Skeletal muscle satellite cell (primary cell): ENCODE data around the gene MRGPRD.

Source experiments
- H3K27me3 ChIP-seq: 2 replicates; pipeline ENCODE4 v1.7.0; 2013; ENCODE audit warnings: low read length; ENCODE audit not compliant: control insufficient read depth, insufficient read depth
- H3K36me3 ChIP-seq: 2 replicates; pipeline ENCODE4 v1.7.0; 2013; ENCODE audit warnings: mild to moderate bottlenecking, control low read depth, low read length; ENCODE audit not compliant: insufficient read depth
- H3K4me1 ChIP-seq: 2 replicates; pipeline ENCODE4 v1.7.0; 2013; ENCODE audit warnings: low read length; ENCODE audit not compliant: control insufficient read depth, insufficient read depth
- H3K4me2 ChIP-seq: 2 replicates; pipeline ENCODE4 v1.7.0; 2013; ENCODE audit warnings: mild to moderate bottlenecking, low read length
- H3K4me3 ChIP-seq: 2 replicates; pipeline ENCODE4 v1.7.0; 2013; ENCODE audit warnings: low read length
- H3K9ac ChIP-seq: 2 replicates; pipeline ENCODE4 v1.7.0; 2013; ENCODE audit warnings: mild to moderate bottlenecking, low read depth, low read length, moderate library complexity
- H3K9me3 ChIP-seq: replicated peaks from 2 replicates; pipeline ENCODE4 v1.7.0; 2013; ENCODE audit warnings: mild to moderate bottlenecking, control low read depth, low read length

MRGPRD gene

DNA sequence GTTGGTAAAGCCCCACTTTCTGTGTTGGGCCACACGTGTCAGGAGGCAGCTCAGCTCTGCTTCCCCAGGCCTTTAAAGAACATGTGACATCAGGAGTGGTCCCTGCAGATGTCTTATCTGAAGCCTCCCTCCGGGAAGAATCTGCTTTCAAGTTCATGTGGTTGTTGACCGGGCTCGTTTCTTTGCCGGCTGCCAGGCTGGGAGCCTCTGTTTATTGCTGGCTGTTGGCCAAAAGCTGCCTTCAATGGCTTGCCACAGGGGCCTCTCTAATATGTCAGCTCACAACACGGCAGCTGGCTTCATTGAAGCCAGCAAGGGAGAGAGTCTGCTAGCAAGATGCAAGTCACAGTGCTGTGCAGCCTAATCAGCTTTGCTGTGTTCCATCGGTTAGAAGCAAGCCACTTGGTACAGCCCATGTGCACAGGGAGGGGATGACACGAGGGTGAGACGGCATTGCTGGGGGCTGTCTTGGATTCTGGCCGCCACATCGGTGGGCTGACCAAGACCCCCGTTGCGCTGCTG is 17.7 kb upstream of the MRGPRD start:
- Histone ChIP-seq H3K9ac (no peak overlapping the region), H3K36me3 (no peaks in the 10 kb centered on the region), H3K4me2 (no peak overlapping the region), H3K4me1 (peaks cover 30% of the 10 kb centered on the region), H3K27me3 (peaks cover 13% of the 10 kb centered on the region), H3K9me3 (no peaks in the 10 kb centered on the region), H3K4me3 (no peak overlapping the region)

DNA sequence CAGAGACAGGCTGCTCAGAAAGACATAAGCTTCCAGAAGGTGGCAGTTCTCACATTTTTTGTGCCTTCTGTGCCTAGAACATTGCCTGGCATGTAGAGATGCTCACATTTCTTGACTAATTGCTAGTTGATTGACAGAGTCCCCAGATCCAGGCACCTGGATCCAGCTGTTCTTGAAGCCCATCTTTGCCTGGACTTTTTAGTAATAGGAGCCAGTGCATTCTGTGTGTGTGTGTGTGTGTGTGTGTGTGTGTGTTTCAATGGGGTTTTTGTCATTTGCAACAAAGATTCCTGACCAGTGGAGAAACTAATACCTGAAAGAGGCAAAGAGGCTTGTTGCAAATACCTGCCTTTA is 17.2 kb upstream of the MRGPRD start:
- Histone ChIP-seq H3K27me3 (peaks cover 13% of the 10 kb centered on the region), H3K9ac (no peak overlapping the region), H3K4me1 (peaks cover 30% of the 10 kb centered on the region)

GRCh38 chr11:68997124-68997994 is 16.6 kb upstream of the MRGPRD start:
- H3K4me3 ChIP-seq: no peak overlapping the region
- H3K4me1 ChIP-seq: peaks cover 27% of the 10 kb centered on the region
- no peaks in the 10 kb centered on the region for H3K36me3 ChIP-seq
- H3K9me3 ChIP-seq: no peaks in the 10 kb centered on the region
- H3K4me2 ChIP-seq: no peak overlapping the region
- H3K27me3 ChIP-seq: peaks cover 18% of the 10 kb centered on the region
- no peak overlapping the region for H3K9ac ChIP-seq

More for the DNA sequence above, 17.2 kb upstream of the MRGPRD start:
- no peak overlapping the region for H3K4me2 ChIP-seq
- no peaks in the 10 kb centered on the region for H3K9me3 ChIP-seq
- H3K36me3 ChIP-seq: no peaks in the 10 kb centered on the region
- H3K4me3 ChIP-seq: no peak overlapping the region

DNA sequence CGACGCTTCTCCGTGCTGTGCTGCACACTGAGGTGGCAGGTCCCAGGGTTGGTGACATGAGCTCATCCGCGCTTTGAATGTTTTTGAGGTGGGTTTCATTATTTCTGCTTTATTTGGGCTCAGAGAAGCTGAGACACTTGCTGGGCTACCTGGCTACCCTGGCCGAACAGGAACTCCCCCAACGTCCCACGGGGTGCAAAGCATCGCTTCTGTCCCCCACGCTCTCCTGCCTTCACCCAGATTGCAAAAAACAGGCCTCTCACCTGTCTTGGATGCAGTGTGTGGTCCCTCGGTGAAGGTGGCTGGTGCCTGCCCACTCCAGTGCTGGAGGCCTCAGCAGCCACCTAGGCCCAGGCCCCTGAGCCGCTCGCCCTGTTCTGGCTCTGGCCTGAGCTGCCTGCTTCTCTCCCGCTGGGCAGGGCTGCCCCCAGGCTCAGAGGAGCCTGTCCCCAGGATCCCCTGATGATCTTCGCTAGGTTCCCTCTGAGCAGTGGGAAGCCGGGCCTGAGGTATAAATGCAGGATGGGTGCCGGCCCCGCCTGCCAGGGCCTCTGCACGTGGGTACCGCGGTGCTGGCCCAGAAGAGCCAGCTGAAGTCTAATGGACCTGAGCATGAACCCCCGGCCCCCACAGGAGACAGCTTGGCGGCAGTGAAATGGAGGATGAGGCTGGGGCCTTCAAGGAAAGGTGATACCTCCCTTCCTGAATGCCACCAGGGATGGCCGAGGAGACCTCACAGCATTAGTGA is 15.8 kb upstream of the MRGPRD start:
- H3K36me3 ChIP-seq: no peaks in the 10 kb centered on the region
- peaks cover 20% of the 10 kb centered on the region for H3K4me1 ChIP-seq
- no peak overlapping the region for H3K9ac ChIP-seq
- H3K27me3 ChIP-seq: peaks cover 22% of the 10 kb centered on the region
- no peaks in the 10 kb centered on the region for H3K9me3 ChIP-seq
- no peak overlapping the region for H3K4me2 ChIP-seq
- no peak overlapping the region for H3K4me3 ChIP-seq

GRCh38 chr11:68994894-68995285 is 14.1 kb upstream of the MRGPRD start:
- H3K4me1 ChIP-seq: peaks cover 5% of the 10 kb centered on the region

GRCh38 chr11:68994161-68994893 is 13.5 kb upstream of the MRGPRD start:
- Histone ChIP-seq H3K9me3 (no peaks in the 10 kb centered on the region), H3K27me3 (peaks cover 33% of the 10 kb centered on the region), H3K4me1 (peaks cover 5% of the 10 kb centered on the region), H3K4me2 (no peak overlapping the region), H3K36me3 (no peaks in the 10 kb centered on the region), H3K4me3 (no peak overlapping the region), H3K9ac (no peak overlapping the region)

More at GRCh38 chr11:68994894-68995285, 14.1 kb upstream of the MRGPRD start:
- H3K9me3 ChIP-seq: no peaks in the 10 kb centered on the region
- H3K4me3 ChIP-seq: no peak overlapping the region
- no peaks in the 10 kb centered on the region for H3K36me3 ChIP-seq
- no peak overlapping the region for H3K4me2 ChIP-seq
- H3K9ac ChIP-seq: no peak overlapping the region
- H3K27me3 ChIP-seq: peaks cover 29% of the 10 kb centered on the region

DNA sequence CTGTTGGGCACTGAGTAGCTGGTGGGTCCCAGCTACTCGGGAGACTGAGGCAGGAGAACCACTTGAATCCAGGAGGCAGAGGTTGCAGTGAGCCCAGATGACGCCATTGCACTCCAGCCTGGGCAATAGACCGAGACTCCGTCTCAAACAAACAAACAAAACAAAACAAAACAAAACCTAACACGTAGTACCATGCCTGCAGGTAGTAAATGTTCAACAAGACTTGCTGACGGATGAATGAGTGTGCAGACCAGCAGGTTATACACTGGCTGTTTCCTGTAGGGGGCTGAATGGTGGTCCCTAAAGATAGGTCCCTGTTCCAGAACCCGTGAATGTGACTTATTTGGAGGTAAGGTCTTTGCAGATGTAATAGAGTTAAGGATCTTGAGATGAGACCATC is 12.8 kb upstream of the MRGPRD start:
- H3K4me3 ChIP-seq: no peak overlapping the region
- H3K4me1 ChIP-seq: peaks cover 3% of the 10 kb centered on the region
- H3K4me2 ChIP-seq: no peak overlapping the region
- no peaks in the 10 kb centered on the region for H3K36me3 ChIP-seq
- no peaks in the 10 kb centered on the region for H3K9me3 ChIP-seq
- H3K9ac ChIP-seq: no peak overlapping the region
- peaks cover 38% of the 10 kb centered on the region for H3K27me3 ChIP-seq

GRCh38 chr11:68992743-68993255 is 12.0 kb upstream of the MRGPRD start:
- Histone ChIP-seq H3K36me3 (no peaks in the 10 kb centered on the region), H3K27me3 (peaks cover 42% of the 10 kb centered on the region), H3K9ac (no peak overlapping the region), H3K4me3 (no peak overlapping the region), H3K9me3 (no peaks in the 10 kb centered on the region), H3K4me2 (no peak overlapping the region), H3K4me1 (no peaks in the 10 kb centered on the region)

GRCh38 chr11:68990995-68991780 is 10.4 kb upstream of the MRGPRD start:
- H3K9me3 ChIP-seq: no peaks in the 10 kb centered on the region
- no peaks in the 10 kb centered on the region for H3K36me3 ChIP-seq
- no peak overlapping the region for H3K4me3 ChIP-seq
- H3K4me2 ChIP-seq: no peak overlapping the region
- no peak overlapping the region for H3K9ac ChIP-seq
- peaks cover 53% of the 10 kb centered on the region for H3K27me3 ChIP-seq
- H3K4me1 ChIP-seq: no peaks in the 10 kb centered on the region

DNA sequence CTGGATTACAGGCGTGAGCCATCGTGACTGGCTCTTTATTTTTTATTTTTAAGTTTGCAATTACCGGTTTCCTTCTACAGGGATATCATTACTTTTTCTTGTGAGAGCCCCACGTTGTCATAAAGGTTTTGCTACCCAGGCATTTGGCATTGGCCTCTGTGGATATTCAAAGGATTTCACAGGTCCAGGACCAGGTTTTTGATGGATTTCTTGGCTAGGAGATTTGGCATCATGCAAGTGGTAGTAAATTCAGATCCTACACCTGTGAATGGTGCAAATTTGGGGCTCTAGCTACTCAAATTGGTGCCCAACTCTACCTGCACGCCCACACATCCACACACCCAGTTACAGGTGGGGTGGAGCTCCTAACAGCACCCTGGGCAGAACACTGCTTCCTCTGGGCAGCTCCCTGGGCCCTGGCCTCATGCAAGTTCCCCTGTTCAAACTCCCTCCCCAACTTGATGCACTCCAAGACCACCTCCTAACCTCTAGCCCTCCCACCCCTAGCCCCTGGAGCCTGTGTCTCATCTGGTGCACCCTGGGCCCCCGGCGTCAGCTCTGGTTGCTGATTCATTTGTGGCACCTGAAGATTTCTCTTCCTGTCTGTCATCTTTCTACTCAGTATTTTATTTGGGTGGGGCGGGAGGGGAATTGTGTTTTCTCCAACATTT is 9.3 kb upstream of the MRGPRD start:
- no peak overlapping the region for H3K4me3 ChIP-seq
- H3K36me3 ChIP-seq: no peaks in the 10 kb centered on the region
- no peak overlapping the region for H3K4me2 ChIP-seq
- H3K9ac ChIP-seq: no peak overlapping the region
- H3K27me3 ChIP-seq: peaks cover 56% of the 10 kb centered on the region
- no peaks in the 10 kb centered on the region for H3K9me3 ChIP-seq
- no peaks in the 10 kb centered on the region for H3K4me1 ChIP-seq
